Fibroblast of pulmonary artery (primary cell): ENCODE results near the gene TBC1D16.

Experiments used
- DNase-seq: peaks from one replicate; pipeline ENCODE4 v3.0.0-alpha.2; 2010; ENCODE audit warnings: low read depth
- H3K4me3 ChIP-seq: replicated peaks from 2 replicates; pipeline ENCODE4 v1.5.1; 2011; ENCODE audit warnings: low read depth, mild to moderate bottlenecking, control low read depth, low read length, moderate library complexity
- CTCF ChIP-seq: IDR thresholded peaks from 2 replicates; pipeline ENCODE4 v1.5.1; 2011; ENCODE audit warnings: mild to moderate bottlenecking, control low read depth, low read length, inconsistent platforms; ENCODE audit errors: missing control alignments

Gene TBC1D16

GRCh38 chr17:79912552-79913330, 122.9 kb downstream of the TBC1D16 start:
- no peak for TF ChIP-seq CTCF
- DNase-seq: no peak
- H3K4me3 ChIP-seq: no peak overlapping the region

- TF ChIP-seq CTCF: no peak
- no peak for DNase-seq
These were observed 124.0 kb downstream of the TBC1D16 start for GRCh38 chr17:79911430-79912399.

DNA sequence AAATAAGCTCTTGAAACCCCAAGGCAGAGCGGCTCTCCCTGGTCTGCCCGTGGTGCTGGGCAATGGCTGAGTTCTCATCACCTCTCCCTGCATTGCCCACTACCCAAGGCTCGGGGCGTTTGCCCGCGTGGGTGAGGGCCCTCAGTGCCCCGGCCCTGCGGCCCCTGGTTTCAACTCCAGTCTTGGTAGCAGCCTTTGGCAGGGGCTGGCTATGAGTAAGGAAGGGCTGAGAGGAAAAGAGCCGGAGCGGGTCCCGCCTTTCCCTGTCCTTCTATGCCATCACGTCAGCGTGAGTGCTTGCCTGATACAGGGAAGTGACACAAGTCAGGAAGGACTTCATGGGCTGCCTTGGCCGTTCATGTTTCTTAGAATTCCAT, 124.7 kb downstream of the TBC1D16 start:
- no peak for DNase-seq
- no peak for TF ChIP-seq CTCF
- no peak overlapping the region for H3K4me3 ChIP-seq

More at GRCh38 chr17:79911430-79912399, 124.0 kb downstream of the TBC1D16 start:
- H3K4me3 ChIP-seq: no peak overlapping the region

DNA sequence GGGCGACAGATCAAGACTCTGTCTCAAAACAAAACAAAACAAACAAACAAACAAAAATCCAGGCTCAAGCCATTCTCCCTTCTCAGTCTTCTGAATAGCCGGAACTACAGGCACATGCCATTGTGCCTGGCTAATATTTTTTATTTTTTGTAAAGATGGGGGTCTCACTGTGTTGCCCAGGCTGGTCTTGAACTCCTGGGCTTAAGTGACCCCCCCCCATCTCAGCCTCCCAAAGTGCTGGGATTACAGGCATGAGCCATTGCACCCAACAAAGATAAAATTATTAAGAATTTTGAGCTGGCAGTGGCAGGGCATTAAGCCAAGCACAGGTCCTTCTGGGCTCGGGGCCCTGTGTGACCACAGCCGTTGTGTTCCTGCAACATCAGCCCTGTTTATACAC, 126.6 kb downstream of the TBC1D16 start:
- TF ChIP-seq CTCF: no peak
- no peak for DNase-seq
- no peak overlapping the region for H3K4me3 ChIP-seq

DNA sequence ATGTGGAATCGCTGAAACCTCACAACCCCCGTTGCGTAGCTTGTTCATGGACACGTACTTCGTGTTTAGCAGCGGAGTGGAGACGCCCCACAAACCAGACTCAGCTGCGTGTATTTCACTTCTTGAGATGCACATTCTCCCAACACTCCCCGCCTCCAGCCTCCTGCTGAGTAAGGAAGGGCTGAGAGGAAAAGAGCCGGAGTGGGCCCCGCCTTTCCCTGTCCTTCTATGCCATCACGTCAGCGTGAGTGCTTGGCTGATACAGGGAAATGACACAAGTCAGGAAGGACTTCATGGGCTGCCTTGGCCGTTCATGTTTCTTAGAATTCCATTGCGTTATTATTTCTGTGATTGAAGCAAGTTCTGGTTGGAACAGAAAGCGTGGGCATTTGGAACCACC, 127.8 kb downstream of the TBC1D16 start:
- TF ChIP-seq CTCF: no peak
- no peak for DNase-seq
- no peak overlapping the region for H3K4me3 ChIP-seq

DNA sequence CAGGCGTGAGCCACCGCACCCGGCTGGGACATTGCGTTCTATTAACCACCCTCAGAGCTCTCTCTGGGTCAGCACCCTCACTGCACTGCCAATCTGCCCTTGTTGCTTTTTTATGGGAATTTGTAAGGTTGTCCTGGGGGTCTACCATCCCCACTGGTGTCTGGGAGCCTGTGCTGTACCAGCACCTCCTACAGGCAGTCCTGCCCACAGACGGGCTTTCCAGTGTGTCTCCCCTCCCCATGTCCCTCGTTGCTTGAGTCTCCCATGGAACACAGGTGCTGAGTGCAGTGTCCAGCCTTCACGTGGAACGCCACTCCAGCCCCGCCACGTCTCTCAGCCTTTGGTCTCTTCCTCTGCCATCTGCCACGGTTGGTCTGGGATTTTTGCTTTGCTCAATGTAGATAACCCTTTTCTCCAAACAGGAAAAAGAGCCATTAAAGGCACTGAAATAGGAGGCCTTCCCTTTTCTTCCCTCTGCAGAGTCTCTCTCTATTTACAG, 128.4 kb downstream of the TBC1D16 start:
- no peak for TF ChIP-seq CTCF
- no peak overlapping the region for H3K4me3 ChIP-seq
- no peak for DNase-seq
